Keratinocyte (primary cell): ENCODE data around the gene DSCAM. TPM values are rescaled to one million over a fixed set of nuclear protein-coding genes. Genes with fewer than 3 reads are reported as not detected.

Experiments
- DNase-seq: peaks from one replicate; pipeline ENCODE4 v3.0.0-alpha.2; 2011; ENCODE audit warnings: low read depth, missing footprints, low spot score
- FAIRE-seq: peaks from 2 replicates; lab custom pipeline; 2011; peaks lifted over from hg19 to GRCh38; lab: Jason Lieb, UNC
- H2AFZ ChIP-seq: 2 replicates; pipeline ENCODE4 v1.6.0; 2012; ENCODE audit warnings: low read length, control low read depth, inconsistent platforms; ENCODE audit not compliant: control insufficient read depth
- H3K27ac ChIP-seq: 2 replicates; pipeline ENCODE4 v1.5.1; 2011; ENCODE audit warnings: low read length; ENCODE audit not compliant: control insufficient read depth, insufficient read depth
- H3K27me3 ChIP-seq: 3 replicates; pipeline ENCODE4 v1.6.0; 2011; ENCODE audit warnings: low read length; ENCODE audit not compliant: control insufficient read depth, insufficient read depth; ENCODE audit errors: extremely low read depth
- H3K36me3 ChIP-seq, 2 experiments: 2 replicates in 1 of 2; 3 replicates in 1 of 2; pipeline ENCODE4 v1.5.1; 2011; ENCODE audit warnings: low read length in 2 of 2, mild to moderate bottlenecking in 1 of 2; ENCODE audit not compliant: control insufficient read depth in 2 of 2, insufficient read depth in 2 of 2; ENCODE audit errors: extremely low read depth in 1 of 2
- H3K4me1 ChIP-seq: 3 replicates; pipeline ENCODE4 v1.5.1; 2011; ENCODE audit warnings: low read length; ENCODE audit not compliant: control insufficient read depth, insufficient read depth; ENCODE audit errors: extremely low read depth
- H3K4me2 ChIP-seq: 3 replicates; pipeline ENCODE4 v1.6.0; 2011; ENCODE audit warnings: low read depth, low read length; ENCODE audit not compliant: control insufficient read depth, insufficient read depth; ENCODE audit errors: extremely low read depth
- H3K4me3 ChIP-seq, 3 experiments: fragments of 200-600 bp in 1 of 3; sonication (generic) in 1 of 3; 2 replicates in 2 of 3; 3 replicates in 1 of 3; pipeline ENCODE4 v1.5.1; 2011 to 2016; ENCODE audit warnings: low read length in 3 of 3, mild to moderate bottlenecking in 3 of 3, control low read depth in 2 of 3, inconsistent platforms in 1 of 3, low read depth in 1 of 3, mixed read lengths in 1 of 3, mixed run types in 1 of 3, moderate library complexity in 1 of 3; ENCODE audit not compliant: control insufficient read depth in 2 of 3, insufficient read depth in 2 of 3; ENCODE audit errors: extremely low read depth in 1 of 3
- H3K79me2 ChIP-seq: 2 replicates; pipeline ENCODE4 v1.6.0; 2012; ENCODE audit warnings: low read length; ENCODE audit not compliant: control insufficient read depth, insufficient read depth
- H3K9ac ChIP-seq: 3 replicates; pipeline ENCODE4 v1.6.0; 2011; ENCODE audit warnings: low read length; ENCODE audit not compliant: control insufficient read depth, insufficient read depth; ENCODE audit errors: extremely low read depth
- H3K9me1 ChIP-seq: 3 replicates; pipeline ENCODE4 v1.6.0; 2011; ENCODE audit warnings: low read length; ENCODE audit not compliant: control insufficient read depth, insufficient read depth; ENCODE audit errors: extremely low read depth
- H3K9me3 ChIP-seq: 2 replicates; pipeline ENCODE4 v1.5.1; 2012; ENCODE audit warnings: low read depth, low read length; ENCODE audit not compliant: control insufficient read depth
- H4K20me1 ChIP-seq: 3 replicates; pipeline ENCODE4 v1.6.0; 2011; ENCODE audit warnings: low read length; ENCODE audit not compliant: control insufficient read depth, insufficient read depth; ENCODE audit errors: extremely low read depth
- EZH2 ChIP-seq: IDR thresholded peaks from one replicate; pipeline ENCODE4 v1.6.1; 2012; ENCODE audit warnings: inconsistent platforms, mild to moderate bottlenecking, low read length, moderate library complexity
- dilution Hi-C: fragments of 300-500 bp; cut with MboI; formaldehyde crosslinking; loops from one replicate; pipeline ENCODE4 v1.7.0; 2020; ENCODE audit warnings: low sequenced_read_pairs; ENCODE audit not compliant: extremely low pct_ligation_motif_present
- polyA plus RNA-seq, 5 experiments: library from polyadenylated mRNA; depleted of rRNA in 3 of 5; stranded (reverse) in 3 of 5; stranded (forward) in 1 of 5; unstranded in 1 of 5; fragments of >200 nt; gene quantifications; 1 replicate in 1 of 5; 2 replicates in 3 of 5; 3 replicates in 1 of 5; pipeline versions ENCODE4 v1.2.1 to v1.2.3, GENCODE V29; 2011 to 2012; ENCODE audit warnings: missing spikeins in 2 of 5, low read depth in 1 of 5, low replicate concordance in 1 of 5
- TF ChIP-seq, protein P1 (sequence below), 3 experiments: IDR thresholded peaks in 1 of 3; conservative IDR thresholded peaks in 1 of 3; optimal IDR thresholded peaks in 1 of 3; 2 replicates in 2 of 3; 3 replicates in 1 of 3; pipeline versions ENCODE3 to v1.5.1; 2011; ENCODE audit warnings: low read length in 3 of 3, mild to moderate bottlenecking in 3 of 3, moderate library complexity in 2 of 3, control low read depth in 1 of 3, inconsistent platforms in 1 of 3; ENCODE audit not compliant: insufficient read depth in 2 of 3; ENCODE audit errors: extremely low read depth in 1 of 3

DSCAM gene
- polyA plus RNA-seq, 1 donor (not counting 4 experiments of a cell fraction or from before 2014, with no cell fraction given): 2.1 TPM

DNA sequence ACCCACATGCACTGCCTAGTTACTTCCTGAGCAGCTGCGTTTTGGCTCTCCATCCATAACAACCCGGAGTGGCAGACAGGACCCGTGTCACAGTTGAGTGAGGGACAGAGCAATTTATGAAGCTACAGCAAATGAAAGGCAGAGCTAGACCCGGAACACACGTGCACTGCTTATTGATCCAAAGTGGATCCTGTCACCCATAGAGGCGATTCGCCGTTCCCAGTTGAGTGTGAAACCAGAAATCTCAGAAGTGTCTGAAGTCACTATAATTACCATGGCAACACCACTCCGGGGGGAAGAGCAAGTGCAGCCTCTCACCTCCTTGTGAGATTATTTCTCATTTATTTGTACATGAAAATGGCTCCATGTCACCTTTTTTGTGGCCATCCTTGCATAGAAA is 365.2 kb downstream of the DSCAM start:
- Histone ChIP-seq H3K4me2 (no peak overlapping the region), H4K20me1 (no peaks in the 10 kb centered on the region), H3K9me3 (no peaks in the 10 kb centered on the region), H3K4me1 (no peaks in the 10 kb centered on the region), H3K79me2 (no peaks in the 10 kb centered on the region), H3K9me1 (no peaks in the 10 kb centered on the region), H3K4me3 (no peak overlapping the region), H3K27ac (no peak overlapping the region), H3K36me3 (no peaks in the 10 kb centered on the region), H3K9ac (no peak overlapping the region), H2AFZ (no peak overlapping the region), H3K27me3 (no peaks in the 10 kb centered on the region)
- dilution Hi-C loops: no loop called here
- DNase-seq (no peak), FAIRE-seq (no peak)
- TF ChIP-seq, protein P1, sequence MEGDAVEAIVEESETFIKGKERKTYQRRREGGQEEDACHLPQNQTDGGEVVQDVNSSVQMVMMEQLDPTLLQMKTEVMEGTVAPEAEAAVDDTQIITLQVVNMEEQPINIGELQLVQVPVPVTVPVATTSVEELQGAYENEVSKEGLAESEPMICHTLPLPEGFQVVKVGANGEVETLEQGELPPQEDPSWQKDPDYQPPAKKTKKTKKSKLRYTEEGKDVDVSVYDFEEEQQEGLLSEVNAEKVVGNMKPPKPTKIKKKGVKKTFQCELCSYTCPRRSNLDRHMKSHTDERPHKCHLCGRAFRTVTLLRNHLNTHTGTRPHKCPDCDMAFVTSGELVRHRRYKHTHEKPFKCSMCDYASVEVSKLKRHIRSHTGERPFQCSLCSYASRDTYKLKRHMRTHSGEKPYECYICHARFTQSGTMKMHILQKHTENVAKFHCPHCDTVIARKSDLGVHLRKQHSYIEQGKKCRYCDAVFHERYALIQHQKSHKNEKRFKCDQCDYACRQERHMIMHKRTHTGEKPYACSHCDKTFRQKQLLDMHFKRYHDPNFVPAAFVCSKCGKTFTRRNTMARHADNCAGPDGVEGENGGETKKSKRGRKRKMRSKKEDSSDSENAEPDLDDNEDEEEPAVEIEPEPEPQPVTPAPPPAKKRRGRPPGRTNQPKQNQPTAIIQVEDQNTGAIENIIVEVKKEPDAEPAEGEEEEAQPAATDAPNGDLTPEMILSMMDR (optimal IDR thresholded peaks at IDR 0.05 in 1 of 3, IDR thresholded peaks at IDR 0.05 in 1 of 3, conservative IDR thresholded peaks at IDR 0.05 in 1 of 3; ENCODE audit: extremely low read depth in 1 of 3, insufficient read depth in 2 of 3, low read length in 3 of 3): no peak
- no peak for TF ChIP-seq EZH2

DNA sequence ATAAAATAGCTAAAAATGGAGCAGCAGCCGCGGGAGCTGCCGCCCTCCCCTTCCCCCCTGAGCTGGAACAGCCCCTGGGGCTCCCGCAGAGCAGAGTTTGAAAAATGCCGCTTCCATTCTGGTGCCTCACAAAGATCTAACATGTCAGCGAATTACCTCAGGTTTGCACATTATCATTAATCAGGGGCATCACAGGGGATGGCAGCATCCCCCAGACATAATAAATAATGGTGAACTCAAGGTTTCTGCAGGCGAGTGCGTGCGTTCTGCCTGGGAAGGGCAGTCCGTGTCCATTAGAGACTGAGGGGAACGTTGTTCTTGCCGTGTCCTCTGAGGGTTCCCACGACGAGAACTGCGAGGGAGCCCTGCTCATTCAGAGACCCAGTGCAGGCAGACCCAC is 372.4 kb downstream of the DSCAM start:
- Histone ChIP-seq H3K27me3 (no peaks in the 10 kb centered on the region), H3K27ac (no peak overlapping the region), H3K9ac (no peak overlapping the region), H3K4me1 (no peaks in the 10 kb centered on the region), H3K4me2 (no peak overlapping the region), H4K20me1 (no peaks in the 10 kb centered on the region), H3K9me1 (no peaks in the 10 kb centered on the region), H3K79me2 (no peaks in the 10 kb centered on the region), H3K9me3 (no peaks in the 10 kb centered on the region), H3K36me3 (no peaks in the 10 kb centered on the region), H2AFZ (no peak overlapping the region), H3K4me3 (no peak overlapping the region)
- dilution Hi-C loops: no loop called here
- TF ChIP-seq, protein P1 (optimal IDR thresholded peaks at IDR 0.05 in 1 of 3, IDR thresholded peaks at IDR 0.05 in 1 of 3, conservative IDR thresholded peaks at IDR 0.05 in 1 of 3; ENCODE audit: extremely low read depth in 1 of 3, insufficient read depth in 2 of 3, low read length in 3 of 3): no peak
- TF ChIP-seq EZH2: no peak
- FAIRE-seq: no peak
- DNase-seq: no peak
